Measurements from ENCODE around the gene EIF2AK2. TPM values are rescaled to one million over a fixed set of nuclear protein-coding genes. Genes with fewer than 3 reads are reported as not detected.

EIF2AK2 gene
- total RNA-seq, 4 donors from 2014 or later: 13.3 to 90.8 (median 45.4) TPM

- TF ChIP-seq CTCF (IDR thresholded peaks at IDR 0.05) (no peak), POLR2A (IDR thresholded peaks at IDR 0.05) (no peak)
- intact Hi-C loops (cut with DNase I; ENCODE audit: low total_unique reads): no loop called here
- Histone ChIP-seq H3K27ac (no peak overlapping the region), H3K9me3 (no peaks in the 10 kb centered on the region), H3K4me1 (no peaks in the 10 kb centered on the region), H3K27me3 (no peaks in the 10 kb centered on the region), H3K36me3 (no peaks in the 10 kb centered on the region), H3K4me3 (no peak overlapping the region)
- DNase-seq: no peak
These were observed 76.1 kb downstream of the EIF2AK2 start for GRCh38 chr2:37080689-37081088.

GRCh38 chr2:37080266-37080665, 76.5 kb downstream of the EIF2AK2 start:
- intact Hi-C loops (cut with DNase I; ENCODE audit: low total_unique reads): no loop called here
- TF ChIP-seq POLR2A (IDR thresholded peaks at IDR 0.05): no peak
- TF ChIP-seq CTCF (IDR thresholded peaks at IDR 0.05): no peak
- no peak overlapping the region for H3K27ac ChIP-seq
- H3K4me1 ChIP-seq: no peaks in the 10 kb centered on the region
- H3K27me3 ChIP-seq: no peaks in the 10 kb centered on the region
- no peak for DNase-seq
- H3K4me3 ChIP-seq: no peak overlapping the region
- no peaks in the 10 kb centered on the region for H3K36me3 ChIP-seq
- no peaks in the 10 kb centered on the region for H3K9me3 ChIP-seq

GRCh38 chr2:37070931-37071330, 85.8 kb downstream of the EIF2AK2 start:
- TF ChIP-seq POLR2A (IDR thresholded peaks at IDR 0.05) (no peak), CTCF (IDR thresholded peaks at IDR 0.05) (no peak)
- no peak for DNase-seq

GRCh38 chr2:37068686-37069085, 88.1 kb downstream of the EIF2AK2 start:
- Histone ChIP-seq H3K9me3 (no peaks in the 10 kb centered on the region), H3K27ac (no peak overlapping the region), H3K4me3 (no peak overlapping the region), H3K4me1 (no peaks in the 10 kb centered on the region), H3K36me3 (no peaks in the 10 kb centered on the region), H3K27me3 (no peaks in the 10 kb centered on the region)
- DNase-seq: no peak
- TF ChIP-seq CTCF (IDR thresholded peaks at IDR 0.05): no peak
- TF ChIP-seq POLR2A (IDR thresholded peaks at IDR 0.05): no peak
- intact Hi-C loops (cut with DNase I; ENCODE audit: low total_unique reads): no loop called here

More at GRCh38 chr2:37070931-37071330, 85.8 kb downstream of the EIF2AK2 start:
- Histone ChIP-seq H3K27ac (no peak overlapping the region), H3K4me1 (no peaks in the 10 kb centered on the region), H3K36me3 (no peaks in the 10 kb centered on the region), H3K4me3 (no peak overlapping the region), H3K9me3 (no peaks in the 10 kb centered on the region), H3K27me3 (no peaks in the 10 kb centered on the region)
- intact Hi-C loops (cut with DNase I; ENCODE audit: low total_unique reads): no loop called here

- no peaks in the 10 kb centered on the region for H3K27me3 ChIP-seq
- no peak for TF ChIP-seq POLR2A (IDR thresholded peaks at IDR 0.05)
- no peak for TF ChIP-seq CTCF (IDR thresholded peaks at IDR 0.05)
- no peaks in the 10 kb centered on the region for H3K9me3 ChIP-seq
- no peak overlapping the region for H3K4me3 ChIP-seq
- intact Hi-C loops (cut with DNase I; ENCODE audit: low total_unique reads): no loop called here
- no peaks in the 10 kb centered on the region for H3K36me3 ChIP-seq
- DNase-seq: no peak
- no peaks in the 10 kb centered on the region for H3K4me1 ChIP-seq
- H3K27ac ChIP-seq: no peak overlapping the region
These were observed 95.0 kb downstream of the EIF2AK2 start for GRCh38 chr2:37061776-37062175.

All from uterus (tissue), 4 donors.